Cardiac fibroblast (primary cell): Measurements from ENCODE around the gene SDCCAG8.

ENCODE experiments used
- DNase-seq, 2 donors: peaks; one replicate each; pipeline versions ENCODE4 v3.0.0 to v3.0.0-alpha.2; 2010; ENCODE audit warnings: low read depth in 2 of 2
- H3K4me3 ChIP-seq, 2 donors: replicated peaks in 1 of 2; 1 replicate in 1 of 2; 2 replicates in 1 of 2; pipeline ENCODE4 v1.5.1; 2011; ENCODE audit warnings: low read depth in 2 of 2, low read length in 2 of 2, mild to moderate bottlenecking in 2 of 2, moderate library complexity in 1 of 2
- CTCF ChIP-seq: IDR thresholded peaks from one replicate; pipeline ENCODE4 v1.5.1; 2011; ENCODE audit warnings: low read depth, mild to moderate bottlenecking, low read length, inconsistent platforms

Gene SDCCAG8

GRCh38 chr1:243435836-243436235, 180.0 kb downstream of the SDCCAG8 start:
- H3K4me3 ChIP-seq: no peak overlapping the region
- no peak for DNase-seq
- peak; percentile 7 for TF ChIP-seq CTCF

- no peak for DNase-seq
- TF ChIP-seq CTCF: no peak
- no peak overlapping the region for H3K4me3 ChIP-seq
Observed at GRCh38 chr1:243438146-243438545, 182.3 kb downstream of the SDCCAG8 start.

DNA sequence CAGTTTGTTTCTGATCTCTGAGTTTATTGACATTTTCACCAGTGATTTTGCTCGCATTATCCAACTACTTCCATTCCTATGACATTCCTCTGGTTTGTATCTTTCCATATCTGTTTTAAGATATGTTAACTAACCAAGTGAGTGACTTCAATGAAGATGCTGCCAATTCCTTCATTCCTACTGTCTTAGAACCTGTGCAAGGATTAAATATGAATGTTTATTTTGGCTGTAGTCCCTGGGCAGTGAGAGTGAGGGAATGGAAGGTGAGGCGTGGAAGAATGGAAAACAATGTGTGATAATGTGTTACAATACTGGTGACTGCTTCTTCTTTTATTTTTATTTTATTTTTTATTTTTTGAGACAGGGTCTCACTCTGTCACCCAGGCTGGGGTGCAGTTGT, 183.0 kb downstream of the SDCCAG8 start:
- no peak for TF ChIP-seq CTCF
- H3K4me3 ChIP-seq: no peak overlapping the region
- DNase-seq: no peak

DNA sequence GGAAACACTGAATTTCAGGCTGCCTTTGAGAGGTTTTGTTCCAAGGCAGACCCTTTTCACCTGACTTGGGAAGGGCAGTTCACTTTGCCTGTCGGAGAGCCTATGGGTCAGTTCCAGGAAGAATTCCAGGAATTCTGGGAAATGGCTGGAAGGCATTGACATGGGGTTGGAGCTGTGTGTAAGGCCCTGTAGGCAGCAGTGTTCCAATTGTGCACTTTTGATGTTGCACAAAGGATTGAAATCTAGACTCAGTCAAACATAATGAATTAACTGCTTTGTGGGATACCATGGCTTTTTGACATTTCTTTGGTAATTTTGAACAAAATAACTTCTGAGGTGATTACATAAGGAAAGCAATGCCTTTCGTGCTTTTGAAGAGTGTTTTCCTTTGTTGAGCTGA, 184.6 kb downstream of the SDCCAG8 start:
- no peak for DNase-seq
- H3K4me3 ChIP-seq: no peak overlapping the region
- TF ChIP-seq CTCF: no peak

- no peak for TF ChIP-seq CTCF
- DNase-seq: no peak
- no peak overlapping the region for H3K4me3 ChIP-seq
Observed at GRCh38 chr1:243441601-243442000, 185.8 kb downstream of the SDCCAG8 start.

GRCh38 chr1:243443557-243443956, 187.7 kb downstream of the SDCCAG8 start:
- no peak overlapping the region for H3K4me3 ChIP-seq
- no peak for DNase-seq
- no peak for TF ChIP-seq CTCF

GRCh38 chr1:243447347-243447746, 191.5 kb downstream of the SDCCAG8 start:
- H3K4me3 ChIP-seq: no peak overlapping the region
- TF ChIP-seq CTCF: no peak
- peak; percentile 73 to 83 for DNase-seq
